Measurements from ENCODE around the gene ZNF444.

GRCh38 chr19:56104423-56104822 is 36.7 kb upstream of the ZNF444 start:
- TF ChIP-seq POLR2AphosphoS5 (IDR thresholded peaks at IDR 0.05; ENCODE audit: borderline replicate concordance, low read depth, low read length) (no peak), EZH2 (IDR thresholded peaks at IDR 0.05) (no peak)
